ENCODE measurements around the gene FBXL7. TPM values are rescaled to one million over a fixed set of nuclear protein-coding genes. Genes with fewer than 3 reads are reported as not detected.

Gene FBXL7
- polyA plus RNA-seq, 4 donors = 0.22 to 4.2 (median 2.7) TPM

DNA sequence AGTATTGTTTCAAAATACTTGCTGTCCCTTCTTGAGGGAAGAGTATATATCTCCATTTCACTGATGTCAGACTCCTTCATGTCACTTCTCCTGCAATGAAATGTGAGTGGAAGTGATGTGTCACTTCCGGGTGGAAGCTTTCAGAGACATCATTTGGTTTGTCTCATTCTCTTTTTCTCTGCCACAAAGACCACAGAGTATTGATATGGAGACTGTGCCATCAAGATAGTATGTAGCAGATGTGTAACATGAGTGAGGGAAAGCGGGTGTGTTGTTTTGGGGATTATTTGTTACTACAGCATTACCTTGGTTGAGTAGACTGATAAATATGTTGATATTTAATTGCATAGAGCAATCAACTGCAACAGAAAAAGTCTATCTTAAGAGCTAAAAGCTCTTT, 169.8 kb downstream of the FBXL7 start:
- 87 to 93% (median 91%) methylated on average over 2 of the region's 2 CpGs for WGBS, 3 donors

DNA sequence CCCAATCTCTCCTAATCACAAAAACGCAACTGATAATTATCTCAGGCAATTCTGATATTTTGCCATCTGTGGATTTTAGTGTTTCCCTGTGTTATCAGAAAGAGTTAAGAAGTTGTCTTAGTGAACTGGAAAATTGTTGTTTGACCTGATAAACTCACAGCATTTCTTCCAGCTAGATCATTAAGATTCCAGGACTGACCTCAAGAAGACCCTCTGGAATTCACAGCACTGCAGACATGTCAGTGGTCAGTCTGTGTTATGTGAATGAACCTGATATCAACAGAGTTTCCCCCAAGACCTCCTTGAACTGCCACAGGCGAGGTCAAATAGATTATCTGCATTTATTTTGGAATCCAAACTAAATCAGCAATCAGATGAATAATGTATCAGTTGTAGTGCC, 174.7 kb downstream of the FBXL7 start:
- H3K27me3 ChIP-seq (ENCODE audit: control insufficient read depth in 3 of 3, insufficient read depth in 3 of 3, low read length in 3 of 3) = no peaks in the 10 kb centered on the region
- H3K4me1 ChIP-seq (ENCODE audit: control insufficient read depth in 3 of 3, insufficient read depth in 2 of 3, low read depth in 1 of 3, low read length in 2 of 3) = no peaks in the 10 kb centered on the region
- H3K27ac ChIP-seq (ENCODE audit: low read depth in 1 of 3, low read length in 2 of 3) = no peak overlapping the region
- FAIRE-seq (no peak), DNase-seq (no peak)
- no peaks in the 10 kb centered on the region for H3K36me3 ChIP-seq (ENCODE audit: control insufficient read depth in 3 of 3, insufficient read depth in 2 of 3, low read depth in 1 of 3, low read length in 3 of 3)
- 25 to 66% (median 37%) methylated on average over 2 of the region's 2 CpGs for WGBS, 3 donors
- no peak overlapping the region for H3K4me3 ChIP-seq (ENCODE audit: low read depth in 1 of 3, low read length in 3 of 3)
- no peaks in the 10 kb centered on the region for H3K9me3 ChIP-seq (ENCODE audit: control insufficient read depth in 2 of 2, insufficient read depth in 1 of 2, low read depth in 1 of 2, low read length in 1 of 2)

More for the DNA sequence above, 169.8 kb downstream of the FBXL7 start:
- DNase-seq (no peak), FAIRE-seq (no peak)
- no peaks in the 10 kb centered on the region for H3K4me1 ChIP-seq (ENCODE audit: control insufficient read depth in 3 of 3, insufficient read depth in 2 of 3, low read depth in 1 of 3, low read length in 2 of 3)
- no peak overlapping the region for H3K27ac ChIP-seq (ENCODE audit: low read depth in 1 of 3, low read length in 2 of 3)
- no peaks in the 10 kb centered on the region for H3K9me3 ChIP-seq (ENCODE audit: control insufficient read depth in 2 of 2, insufficient read depth in 1 of 2, low read depth in 1 of 2, low read length in 1 of 2)
- no peaks in the 10 kb centered on the region for H3K36me3 ChIP-seq (ENCODE audit: control insufficient read depth in 3 of 3, insufficient read depth in 2 of 3, low read depth in 1 of 3, low read length in 3 of 3)
- no peaks in the 10 kb centered on the region for H3K27me3 ChIP-seq (ENCODE audit: control insufficient read depth in 3 of 3, insufficient read depth in 3 of 3, low read length in 3 of 3)
- no peak overlapping the region for H3K4me3 ChIP-seq (ENCODE audit: low read depth in 1 of 3, low read length in 3 of 3)

DNA sequence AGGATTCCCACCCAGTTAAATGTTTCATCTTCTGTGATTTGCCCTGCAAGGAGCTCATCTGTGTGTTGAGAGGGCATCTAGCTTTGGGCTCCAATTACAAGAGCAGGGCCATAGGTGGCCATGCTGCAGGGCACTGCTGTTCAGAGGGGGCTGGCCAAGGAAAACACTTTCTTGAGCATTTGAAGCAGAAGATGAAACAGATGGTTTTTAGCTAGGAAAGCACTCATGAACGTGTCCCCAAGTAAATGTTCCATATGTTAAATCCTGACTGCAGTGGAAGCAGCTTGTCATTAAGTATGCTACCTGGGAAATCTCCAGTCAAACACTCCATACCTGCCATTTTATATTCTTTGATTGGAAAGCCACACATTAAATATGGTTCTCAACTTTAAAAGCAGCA, 176.6 kb downstream of the FBXL7 start:
- no peaks in the 10 kb centered on the region for H3K27me3 ChIP-seq (ENCODE audit: control insufficient read depth in 3 of 3, insufficient read depth in 3 of 3, low read length in 3 of 3)
- FAIRE-seq = no peak
- no peak for DNase-seq

DNA sequence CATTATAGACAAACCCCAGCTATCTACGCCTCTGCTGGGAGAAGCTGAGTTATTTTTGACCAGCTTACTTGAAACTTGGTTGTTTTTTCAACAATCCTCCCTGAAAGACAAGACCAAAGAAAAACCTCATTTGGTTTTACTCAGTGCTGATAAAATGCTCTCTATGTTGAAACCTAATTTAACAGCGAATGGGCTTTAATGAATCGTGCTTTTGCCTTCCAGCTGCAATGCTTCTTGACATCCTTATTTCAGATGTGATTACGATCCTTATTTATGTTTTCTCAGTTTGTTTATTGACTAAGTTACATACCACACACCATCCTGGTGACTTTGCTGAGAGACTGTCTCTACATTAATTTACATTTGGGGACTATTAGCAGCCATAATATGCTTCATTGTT, 179.2 kb downstream of the FBXL7 start:
- FAIRE-seq = no peak
- H3K36me3 ChIP-seq (ENCODE audit: control insufficient read depth in 3 of 3, insufficient read depth in 2 of 3, low read depth in 1 of 3, low read length in 3 of 3) = no peaks in the 10 kb centered on the region
- H3K4me3 ChIP-seq (ENCODE audit: low read depth in 1 of 3, low read length in 3 of 3) = no peak overlapping the region
- H3K9me3 ChIP-seq (ENCODE audit: control insufficient read depth in 2 of 2, insufficient read depth in 1 of 2, low read depth in 1 of 2, low read length in 1 of 2) = no peaks in the 10 kb centered on the region
- DNase-seq = no peak
- H3K4me1 ChIP-seq (ENCODE audit: control insufficient read depth in 3 of 3, insufficient read depth in 2 of 3, low read depth in 1 of 3, low read length in 2 of 3) = no peaks in the 10 kb centered on the region
- no peaks in the 10 kb centered on the region for H3K27me3 ChIP-seq (ENCODE audit: control insufficient read depth in 3 of 3, insufficient read depth in 3 of 3, low read length in 3 of 3)
- no peak overlapping the region for H3K27ac ChIP-seq (ENCODE audit: low read depth in 1 of 3, low read length in 2 of 3)
- 67 to 82% (median 77%) methylated on average over 4 of the region's 4 CpGs for WGBS, 3 donors

More for the DNA sequence above, 176.6 kb downstream of the FBXL7 start:
- 28 to 50% (median 49%) methylated on average over 1 of the region's 1 CpG for WGBS, 3 donors
- Histone ChIP-seq H3K27ac (ENCODE audit: low read depth in 1 of 3, low read length in 2 of 3) (no peak overlapping the region), H3K4me3 (ENCODE audit: low read depth in 1 of 3, low read length in 3 of 3) (no peak overlapping the region), H3K9me3 (ENCODE audit: control insufficient read depth in 2 of 2, insufficient read depth in 1 of 2, low read depth in 1 of 2, low read length in 1 of 2) (no peaks in the 10 kb centered on the region), H3K4me1 (ENCODE audit: control insufficient read depth in 3 of 3, insufficient read depth in 2 of 3, low read depth in 1 of 3, low read length in 2 of 3) (no peaks in the 10 kb centered on the region), H3K36me3 (ENCODE audit: control insufficient read depth in 3 of 3, insufficient read depth in 2 of 3, low read depth in 1 of 3, low read length in 3 of 3) (no peaks in the 10 kb centered on the region)

DNA sequence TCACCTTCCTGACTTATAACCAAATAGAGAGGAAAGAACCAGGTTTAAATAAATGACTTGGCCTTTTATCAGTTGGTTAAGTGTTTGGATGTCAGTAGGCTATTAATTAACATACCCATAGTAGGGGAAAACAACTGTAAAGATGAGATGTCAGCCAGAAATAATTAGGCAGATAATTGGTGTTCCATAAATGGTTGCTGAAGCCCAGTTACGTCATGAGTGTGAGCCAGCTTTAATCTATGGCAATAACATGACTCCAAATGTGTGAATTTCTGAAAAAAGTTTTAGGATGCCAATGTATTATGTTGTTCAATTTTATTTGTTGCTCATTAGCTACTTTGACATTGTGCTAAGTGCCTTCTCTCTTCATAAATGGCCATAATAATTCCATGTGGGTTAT, 180.5 kb downstream of the FBXL7 start:
- WGBS, 3 donors = 45 to 73% (median 61%) methylated on average over 1 of the region's 1 CpG
- H3K27me3 ChIP-seq (ENCODE audit: control insufficient read depth in 3 of 3, insufficient read depth in 3 of 3, low read length in 3 of 3) = no peaks in the 10 kb centered on the region
- FAIRE-seq = no peak

DNA sequence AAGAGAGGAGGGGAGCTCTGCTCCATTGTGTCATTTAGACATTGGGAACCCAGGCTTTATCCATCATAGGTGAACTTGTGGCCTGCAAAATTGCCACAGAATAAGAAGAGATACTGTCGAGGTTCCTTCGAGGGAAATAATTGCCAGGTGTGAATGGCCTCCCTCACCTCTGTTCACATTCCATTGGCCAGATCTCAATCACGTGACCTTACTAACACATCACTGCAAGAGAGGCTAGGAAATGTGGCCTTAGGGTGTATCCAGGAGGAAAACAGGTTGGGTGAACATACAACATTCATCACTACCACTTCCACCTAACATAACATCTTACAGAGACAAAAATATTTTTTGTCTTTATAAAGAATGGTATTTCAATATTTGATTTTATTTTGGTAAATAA, 182.1 kb downstream of the FBXL7 start:
- FAIRE-seq = no peak
- no peak overlapping the region for H3K4me3 ChIP-seq (ENCODE audit: low read depth in 1 of 3, low read length in 3 of 3)
- H3K27me3 ChIP-seq (ENCODE audit: control insufficient read depth in 3 of 3, insufficient read depth in 3 of 3, low read length in 3 of 3) = no peaks in the 10 kb centered on the region
- H3K9me3 ChIP-seq (ENCODE audit: control insufficient read depth in 2 of 2, insufficient read depth in 1 of 2, low read depth in 1 of 2, low read length in 1 of 2) = no peaks in the 10 kb centered on the region
- 72 to 86% (median 81%) methylated on average over 3 of the region's 3 CpGs for WGBS, 3 donors
- no peak overlapping the region for H3K27ac ChIP-seq (ENCODE audit: low read depth in 1 of 3, low read length in 2 of 3)
- no peaks in the 10 kb centered on the region for H3K4me1 ChIP-seq (ENCODE audit: control insufficient read depth in 3 of 3, insufficient read depth in 2 of 3, low read depth in 1 of 3, low read length in 2 of 3)
- no peak for DNase-seq
- H3K36me3 ChIP-seq (ENCODE audit: control insufficient read depth in 3 of 3, insufficient read depth in 2 of 3, low read depth in 1 of 3, low read length in 3 of 3) = no peaks in the 10 kb centered on the region

More for the DNA sequence above, 180.5 kb downstream of the FBXL7 start:
- no peaks in the 10 kb centered on the region for H3K9me3 ChIP-seq (ENCODE audit: control insufficient read depth in 2 of 2, insufficient read depth in 1 of 2, low read depth in 1 of 2, low read length in 1 of 2)
- H3K4me1 ChIP-seq (ENCODE audit: control insufficient read depth in 3 of 3, insufficient read depth in 2 of 3, low read depth in 1 of 3, low read length in 2 of 3) = no peaks in the 10 kb centered on the region
- no peak for DNase-seq
- H3K36me3 ChIP-seq (ENCODE audit: control insufficient read depth in 3 of 3, insufficient read depth in 2 of 3, low read depth in 1 of 3, low read length in 3 of 3) = no peaks in the 10 kb centered on the region
- no peak overlapping the region for H3K27ac ChIP-seq (ENCODE audit: low read depth in 1 of 3, low read length in 2 of 3)
- no peak overlapping the region for H3K4me3 ChIP-seq (ENCODE audit: low read depth in 1 of 3, low read length in 3 of 3)

DNA sequence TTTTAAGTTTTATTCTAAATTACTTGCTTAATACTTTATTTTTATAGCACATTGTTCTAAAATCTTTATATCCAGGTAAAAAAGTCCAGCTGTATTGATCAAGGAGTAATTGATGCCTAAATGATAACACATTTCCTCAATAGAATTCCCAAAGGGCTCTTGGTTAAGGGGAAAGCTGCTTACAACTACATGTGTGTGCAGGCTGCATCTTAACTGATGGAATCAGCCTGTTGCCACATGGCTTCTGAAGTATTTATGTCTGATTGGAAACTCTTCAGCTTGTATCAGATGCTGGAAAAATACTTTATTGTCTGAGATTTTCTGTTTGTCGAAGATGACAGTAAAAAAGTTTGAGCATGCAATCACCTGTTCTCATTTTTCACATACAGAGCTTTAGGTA, 182.6 kb downstream of the FBXL7 start:
- FAIRE-seq (no peak), DNase-seq (no peak)
- H3K27me3 ChIP-seq (ENCODE audit: control insufficient read depth in 3 of 3, insufficient read depth in 3 of 3, low read length in 3 of 3) = no peaks in the 10 kb centered on the region
- H3K4me1 ChIP-seq (ENCODE audit: control insufficient read depth in 3 of 3, insufficient read depth in 2 of 3, low read depth in 1 of 3, low read length in 2 of 3) = no peaks in the 10 kb centered on the region
- H3K36me3 ChIP-seq (ENCODE audit: control insufficient read depth in 3 of 3, insufficient read depth in 2 of 3, low read depth in 1 of 3, low read length in 3 of 3) = no peaks in the 10 kb centered on the region
- H3K27ac ChIP-seq (ENCODE audit: low read depth in 1 of 3, low read length in 2 of 3) = no peak overlapping the region
- no peaks in the 10 kb centered on the region for H3K9me3 ChIP-seq (ENCODE audit: control insufficient read depth in 2 of 2, insufficient read depth in 1 of 2, low read depth in 1 of 2, low read length in 1 of 2)
- 58 to 77% (median 74%) methylated on average over 1 of the region's 1 CpG for WGBS, 3 donors
- H3K4me3 ChIP-seq (ENCODE audit: low read depth in 1 of 3, low read length in 3 of 3) = no peak overlapping the region

DNA sequence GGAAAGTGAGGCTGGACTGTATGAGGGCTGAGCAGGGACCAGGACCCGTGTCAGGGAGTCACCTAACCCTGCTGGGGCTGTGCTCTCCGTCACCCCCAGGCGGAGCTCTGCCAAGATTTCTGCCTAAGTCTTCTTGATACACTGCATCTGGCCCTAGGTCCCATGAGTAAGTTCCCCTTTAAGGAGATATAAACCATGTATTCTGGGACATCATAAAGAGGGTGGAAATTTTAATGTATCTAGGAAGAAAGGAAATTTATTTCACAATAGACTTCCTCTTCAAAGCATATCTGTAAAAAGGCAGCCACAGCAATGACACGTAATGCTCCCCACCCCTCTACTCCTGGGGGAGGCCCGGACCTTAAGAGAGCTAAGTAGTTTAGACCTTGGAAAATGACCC, 183.4 kb downstream of the FBXL7 start:
- Histone ChIP-seq H3K36me3 (ENCODE audit: control insufficient read depth in 3 of 3, insufficient read depth in 2 of 3, low read depth in 1 of 3, low read length in 3 of 3) (no peaks in the 10 kb centered on the region), H3K4me3 (ENCODE audit: low read depth in 1 of 3, low read length in 3 of 3) (no peak overlapping the region), H3K27ac (ENCODE audit: low read depth in 1 of 3, low read length in 2 of 3) (no peak overlapping the region), H3K9me3 (ENCODE audit: control insufficient read depth in 2 of 2, insufficient read depth in 1 of 2, low read depth in 1 of 2, low read length in 1 of 2) (no peaks in the 10 kb centered on the region), H3K4me1 (ENCODE audit: control insufficient read depth in 3 of 3, insufficient read depth in 2 of 3, low read depth in 1 of 3, low read length in 2 of 3) (no peaks in the 10 kb centered on the region), H3K27me3 (ENCODE audit: control insufficient read depth in 3 of 3, insufficient read depth in 3 of 3, low read length in 3 of 3) (no peaks in the 10 kb centered on the region)
- 48 to 64% (median 55%) methylated on average over 5 of the region's 5 CpGs for WGBS, 3 donors
- no peak for FAIRE-seq
- no peak for DNase-seq

DNA sequence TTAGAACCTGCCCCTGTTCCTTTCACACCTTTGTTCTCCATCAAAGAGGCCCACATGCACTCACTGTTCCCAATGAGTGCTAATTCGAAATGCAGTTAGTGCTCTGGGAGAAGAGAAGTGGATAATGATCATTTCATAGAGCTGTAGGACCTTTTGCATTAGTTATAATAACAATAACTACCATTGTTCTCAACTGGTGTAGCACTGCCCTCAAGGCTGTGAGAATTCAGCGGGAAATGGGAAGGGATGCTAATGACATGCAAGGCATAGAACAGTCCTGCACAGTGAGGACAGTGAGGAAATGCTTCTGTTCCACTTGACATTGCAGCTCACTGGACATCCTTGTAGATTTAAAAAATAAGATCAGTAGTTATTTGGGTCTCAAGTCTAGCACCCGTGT, 187.4 kb downstream of the FBXL7 start:
- no peak overlapping the region for H3K27ac ChIP-seq (ENCODE audit: low read depth in 1 of 3, low read length in 2 of 3)
- no peaks in the 10 kb centered on the region for H3K9me3 ChIP-seq (ENCODE audit: control insufficient read depth in 2 of 2, insufficient read depth in 1 of 2, low read depth in 1 of 2, low read length in 1 of 2)
- no peak overlapping the region for H3K4me3 ChIP-seq (ENCODE audit: low read depth in 1 of 3, low read length in 3 of 3)
- FAIRE-seq (no peak), DNase-seq (no peak)
- no peaks in the 10 kb centered on the region for H3K4me1 ChIP-seq (ENCODE audit: control insufficient read depth in 3 of 3, insufficient read depth in 2 of 3, low read depth in 1 of 3, low read length in 2 of 3)
- H3K36me3 ChIP-seq (ENCODE audit: control insufficient read depth in 3 of 3, insufficient read depth in 2 of 3, low read depth in 1 of 3, low read length in 3 of 3) = no peaks in the 10 kb centered on the region
- H3K27me3 ChIP-seq (ENCODE audit: control insufficient read depth in 3 of 3, insufficient read depth in 3 of 3, low read length in 3 of 3) = no peaks in the 10 kb centered on the region
- WGBS, 3 donors = 60 to 84% (median 69%) methylated on average over 3 of the region's 3 CpGs
